ENCODE measurements around the gene CLNS1A. TPM values are rescaled to one million over a fixed set of nuclear protein-coding genes. Genes with fewer than 3 reads are reported as not detected.

The CLNS1A gene, protein sequence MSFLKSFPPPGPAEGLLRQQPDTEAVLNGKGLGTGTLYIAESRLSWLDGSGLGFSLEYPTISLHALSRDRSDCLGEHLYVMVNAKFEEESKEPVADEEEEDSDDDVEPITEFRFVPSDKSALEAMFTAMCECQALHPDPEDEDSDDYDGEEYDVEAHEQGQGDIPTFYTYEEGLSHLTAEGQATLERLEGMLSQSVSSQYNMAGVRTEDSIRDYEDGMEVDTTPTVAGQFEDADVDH
- 167 TPM for total RNA-seq

DNA sequence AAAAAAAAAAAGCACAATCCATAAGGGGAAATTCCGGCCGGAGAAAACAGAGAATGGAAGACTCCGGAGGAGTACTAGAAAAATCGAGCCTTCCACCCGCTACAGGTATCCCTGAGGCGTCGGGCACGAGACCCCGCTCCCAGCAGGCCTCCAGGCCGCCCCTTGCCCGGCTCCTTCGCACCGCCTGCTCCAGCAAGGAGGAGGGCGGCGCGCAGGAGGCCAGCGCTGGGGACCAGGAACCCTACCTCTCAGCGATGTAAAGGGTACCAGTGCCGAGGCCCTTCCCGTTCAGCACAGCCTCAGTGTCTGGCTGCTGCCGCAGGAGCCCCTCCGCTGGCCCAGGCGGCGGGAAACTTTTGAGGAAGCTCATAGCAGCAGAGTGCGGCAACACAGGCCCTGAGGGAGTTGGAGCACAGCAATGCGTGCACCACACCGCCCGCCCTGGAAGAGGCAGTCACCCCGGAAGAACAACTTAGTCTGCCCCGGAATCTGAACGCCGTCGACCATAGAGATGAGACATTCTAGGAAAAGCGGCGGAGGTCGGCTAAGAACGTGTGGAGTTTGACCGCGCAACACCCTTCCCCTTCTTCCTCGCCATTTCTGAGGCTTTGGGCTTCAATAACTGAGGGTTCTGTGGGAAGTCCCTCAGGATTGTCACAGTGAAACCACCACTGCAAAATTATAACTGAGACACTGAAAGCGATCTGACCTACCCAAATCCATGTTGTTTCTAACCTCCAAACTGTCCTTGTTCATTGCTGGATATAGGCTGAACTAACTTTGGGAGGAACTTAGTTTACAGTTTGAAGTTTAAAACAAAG is at the start of gene CLNS1A:
Gene CLNS1A (minus strand): TSS at position 450 of the 821 bp plus-strand sequence. CDS start 80 bp downstream, at position 370.

DNA sequence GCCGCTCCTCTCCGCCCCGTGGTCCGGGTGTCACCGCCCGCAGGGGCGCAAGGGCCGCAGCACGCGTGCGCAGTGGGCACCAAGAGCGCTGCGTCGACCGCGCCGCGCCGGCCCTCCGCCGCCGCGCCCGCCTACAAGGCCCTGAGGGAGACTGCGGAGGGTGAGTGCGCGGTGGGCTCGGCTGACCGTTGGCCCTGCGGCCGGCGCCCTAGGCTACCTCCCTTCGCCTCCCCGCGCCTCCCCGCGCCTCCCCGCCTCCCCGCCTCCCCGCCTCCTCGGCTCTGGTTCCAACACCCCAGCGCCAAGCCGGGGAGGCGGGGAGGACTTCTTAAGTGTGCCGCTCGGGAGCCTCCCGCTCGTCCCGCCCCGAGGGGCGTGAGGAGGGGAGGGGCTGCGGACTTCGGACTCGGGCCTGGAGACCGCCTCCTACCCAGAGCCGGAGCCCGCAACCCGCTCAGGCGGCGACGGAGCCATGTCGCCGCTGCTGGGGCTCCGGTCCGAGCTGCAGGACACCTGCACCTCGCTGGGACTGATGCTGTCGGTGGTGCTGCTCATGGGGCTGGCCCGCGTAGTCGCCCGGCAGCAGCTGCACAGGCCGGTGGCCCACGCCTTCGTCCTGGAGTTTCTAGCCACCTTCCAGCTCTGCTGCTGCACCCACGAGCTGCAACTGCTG is 47.9 kb downstream of the CLNS1A start, which contains the start of gene AQP11:
Gene AQP11 (plus strand): TSS at position 433 of the 673 bp plus-strand sequence. CDS start 40 bp downstream, at position 473.

Other genes with a start within 250 kb of the CLNS1A start
- 99.8 TPM for gene PAK1, start 163.7 kb downstream of the CLNS1A start, total RNA-seq
- gene AQP11, start 47.8 kb downstream of the CLNS1A start, total RNA-seq = 7.9 TPM
- gene RSF1, start 182.9 kb upstream of the CLNS1A start, total RNA-seq = 140 TPM
- gene AAMDC, start 183.3 kb upstream of the CLNS1A start, total RNA-seq = 15.4 TPM